Measurements from ENCODE around the gene PRDM11. TPM values are rescaled to one million over a fixed set of nuclear protein-coding genes. Genes with fewer than 3 reads are reported as not detected.

PRDM11 gene
- total RNA-seq, 1 experiment from 2014 or later, result 12.6 TPM

DNA sequence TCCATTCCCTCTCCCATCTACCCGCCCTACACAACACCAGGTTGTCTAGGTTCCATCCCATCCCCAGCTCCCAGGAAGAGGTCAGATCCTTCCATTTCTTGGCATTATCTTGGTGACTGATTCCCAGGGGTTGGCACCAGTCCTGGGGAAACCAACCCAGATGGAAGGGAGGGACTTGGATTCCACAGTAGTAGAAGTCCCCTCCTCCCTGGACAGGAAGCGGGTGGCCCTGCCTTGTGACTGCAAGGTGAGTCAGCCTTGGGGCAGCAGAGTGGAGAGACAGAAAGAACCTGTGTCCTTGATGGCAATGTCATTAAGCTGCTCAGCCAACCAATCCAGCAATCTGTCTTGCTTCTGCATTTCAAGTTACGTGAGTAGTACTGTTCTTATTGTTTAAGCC is 113.2 kb downstream of the PRDM11 start:
- H3K27ac ChIP-seq (ENCODE audit: low read depth, low read length, poor library complexity, severe bottlenecking), result no peak overlapping the region
- TF ChIP-seq, protein P1, sequence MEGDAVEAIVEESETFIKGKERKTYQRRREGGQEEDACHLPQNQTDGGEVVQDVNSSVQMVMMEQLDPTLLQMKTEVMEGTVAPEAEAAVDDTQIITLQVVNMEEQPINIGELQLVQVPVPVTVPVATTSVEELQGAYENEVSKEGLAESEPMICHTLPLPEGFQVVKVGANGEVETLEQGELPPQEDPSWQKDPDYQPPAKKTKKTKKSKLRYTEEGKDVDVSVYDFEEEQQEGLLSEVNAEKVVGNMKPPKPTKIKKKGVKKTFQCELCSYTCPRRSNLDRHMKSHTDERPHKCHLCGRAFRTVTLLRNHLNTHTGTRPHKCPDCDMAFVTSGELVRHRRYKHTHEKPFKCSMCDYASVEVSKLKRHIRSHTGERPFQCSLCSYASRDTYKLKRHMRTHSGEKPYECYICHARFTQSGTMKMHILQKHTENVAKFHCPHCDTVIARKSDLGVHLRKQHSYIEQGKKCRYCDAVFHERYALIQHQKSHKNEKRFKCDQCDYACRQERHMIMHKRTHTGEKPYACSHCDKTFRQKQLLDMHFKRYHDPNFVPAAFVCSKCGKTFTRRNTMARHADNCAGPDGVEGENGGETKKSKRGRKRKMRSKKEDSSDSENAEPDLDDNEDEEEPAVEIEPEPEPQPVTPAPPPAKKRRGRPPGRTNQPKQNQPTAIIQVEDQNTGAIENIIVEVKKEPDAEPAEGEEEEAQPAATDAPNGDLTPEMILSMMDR (conservative IDR thresholded peaks at IDR 0.05; ENCODE audit: low read depth, low read length), result no peak
- TF ChIP-seq EZH2 (IDR thresholded peaks at IDR 0.05; ENCODE audit: borderline replicate concordance, low read depth, low read length, poor library complexity, severe bottlenecking), result no peak
- H3K9me3 ChIP-seq (ENCODE audit: low read depth, low read length, poor library complexity, severe bottlenecking), result no peaks in the 10 kb centered on the region
- POLR2A ChIA-PET (ENCODE audit: low non-redundant PET), result no interaction called here
- peaks cover 3% of the 10 kb centered on the region for H3K27me3 ChIP-seq (replicated peaks; ENCODE audit: insufficient read depth, low read depth, low read length, poor library complexity)
- H3K36me3 ChIP-seq (ENCODE audit: insufficient read depth, low read length, poor library complexity, severe bottlenecking), result no peaks in the 10 kb centered on the region
- no peaks in the 10 kb centered on the region for H3K4me1 ChIP-seq (ENCODE audit: insufficient read depth, low read length, poor library complexity, severe bottlenecking)
- H3K4me3 ChIP-seq (ENCODE audit: low read depth, low read length, poor library complexity, severe bottlenecking), result no peak overlapping the region
- no TSS peak for BruUV-seq (replicated peaks)
- CTCF ChIA-PET, result no interaction called here
- no peak for DNase-seq (ENCODE audit: low spot score)
- intact Hi-C loops (cut with micrococcal nuclease; ENCODE audit: unreplicated experiment), result no loop called here

- H3K27ac ChIP-seq (ENCODE audit: low read depth, low read length, poor library complexity, severe bottlenecking), result no peak overlapping the region
- no peaks in the 10 kb centered on the region for H3K9me3 ChIP-seq (ENCODE audit: low read depth, low read length, poor library complexity, severe bottlenecking)
- POLR2A ChIA-PET (ENCODE audit: low non-redundant PET), result no interaction called here
- CTCF ChIA-PET, result no interaction called here
- no peak overlapping the region for H3K4me3 ChIP-seq (ENCODE audit: low read depth, low read length, poor library complexity, severe bottlenecking)
- H3K27me3 ChIP-seq (replicated peaks; ENCODE audit: insufficient read depth, low read depth, low read length, poor library complexity), result peaks cover 3% of the 10 kb centered on the region
- no TSS peak for BruUV-seq (replicated peaks)
- H3K4me1 ChIP-seq (ENCODE audit: insufficient read depth, low read length, poor library complexity, severe bottlenecking), result no peaks in the 10 kb centered on the region
- DNase-seq (ENCODE audit: low spot score), result no peak
- H3K36me3 ChIP-seq (ENCODE audit: insufficient read depth, low read length, poor library complexity, severe bottlenecking), result no peaks in the 10 kb centered on the region
- intact Hi-C loops (cut with micrococcal nuclease; ENCODE audit: unreplicated experiment), result no loop called here
- TF ChIP-seq, protein P1 (conservative IDR thresholded peaks at IDR 0.05; ENCODE audit: low read depth, low read length), result no peak
- TF ChIP-seq EZH2 (IDR thresholded peaks at IDR 0.05; ENCODE audit: borderline replicate concordance, low read depth, low read length, poor library complexity, severe bottlenecking), result no peak
Observed at GRCh38 chr11:45260071-45260470, 113.6 kb downstream of the PRDM11 start.

GRCh38 chr11:45262900-45263299 is 116.5 kb downstream of the PRDM11 start:
- Histone ChIP-seq H3K36me3 (ENCODE audit: insufficient read depth, low read length, poor library complexity, severe bottlenecking) (no peaks in the 10 kb centered on the region), H3K9me3 (ENCODE audit: low read depth, low read length, poor library complexity, severe bottlenecking) (no peaks in the 10 kb centered on the region), H3K4me3 (ENCODE audit: low read depth, low read length, poor library complexity, severe bottlenecking) (no peak overlapping the region), H3K27me3 (replicated peaks; ENCODE audit: insufficient read depth, low read depth, low read length, poor library complexity) (no peaks in the 10 kb centered on the region), H3K27ac (ENCODE audit: low read depth, low read length, poor library complexity, severe bottlenecking) (no peak overlapping the region), H3K4me1 (ENCODE audit: insufficient read depth, low read length, poor library complexity, severe bottlenecking) (no peaks in the 10 kb centered on the region)
- no peak for DNase-seq (ENCODE audit: low spot score)
- BruUV-seq (replicated peaks), result no TSS peak
- intact Hi-C loops (cut with micrococcal nuclease; ENCODE audit: unreplicated experiment), result no loop called here
- CTCF ChIA-PET, result no interaction called here
- POLR2A ChIA-PET (ENCODE audit: low non-redundant PET), result no interaction called here
- TF ChIP-seq EZH2 (IDR thresholded peaks at IDR 0.05; ENCODE audit: borderline replicate concordance, low read depth, low read length, poor library complexity, severe bottlenecking), result no peak
- TF ChIP-seq, protein P1 (conservative IDR thresholded peaks at IDR 0.05; ENCODE audit: low read depth, low read length), result no peak

Data from A673 (cell line).